Measurements from ENCODE around the gene NFIB. TPM values are rescaled to one million over a fixed set of nuclear protein-coding genes. Genes with fewer than 3 reads are reported as not detected.

The NFIB gene
- total RNA-seq, 2 donors from 2014 or later = 131 to 165 TPM

DNA sequence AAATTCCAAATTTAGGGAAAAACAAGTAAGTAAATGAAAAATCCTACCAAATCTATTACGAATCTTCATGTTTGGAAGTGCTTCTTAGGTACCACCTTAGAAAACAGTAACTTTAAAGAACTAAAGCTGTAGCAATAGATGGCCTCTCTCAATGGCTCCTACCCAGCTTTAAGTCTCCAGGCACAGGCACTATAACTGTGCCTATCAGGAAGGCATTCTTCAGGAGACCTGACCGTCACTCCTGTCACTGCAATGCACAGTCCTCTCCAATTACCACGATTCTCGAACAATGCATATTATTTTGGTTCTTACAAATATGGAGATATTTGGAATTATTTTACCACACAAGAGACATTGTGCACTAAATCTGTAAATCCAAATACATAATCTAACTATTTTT is 12.9 kb downstream of the NFIB start:
- intact Hi-C loops (cut with DNase I) = no loop called here
- DNase-seq (ENCODE audit: low spot score) = no peak
- no peaks in the 10 kb centered on the region for H3K36me3 ChIP-seq
- H3K4me3 ChIP-seq = no peak overlapping the region
- no peaks in the 10 kb centered on the region for H3K27me3 ChIP-seq (replicated peaks; ENCODE audit: insufficient read depth)
- 81% methylated on average over 4 of the region's 4 CpGs for WGBS
- no peak for TF ChIP-seq POLR2A (IDR thresholded peaks at IDR 0.05)
- TF ChIP-seq, protein P1, sequence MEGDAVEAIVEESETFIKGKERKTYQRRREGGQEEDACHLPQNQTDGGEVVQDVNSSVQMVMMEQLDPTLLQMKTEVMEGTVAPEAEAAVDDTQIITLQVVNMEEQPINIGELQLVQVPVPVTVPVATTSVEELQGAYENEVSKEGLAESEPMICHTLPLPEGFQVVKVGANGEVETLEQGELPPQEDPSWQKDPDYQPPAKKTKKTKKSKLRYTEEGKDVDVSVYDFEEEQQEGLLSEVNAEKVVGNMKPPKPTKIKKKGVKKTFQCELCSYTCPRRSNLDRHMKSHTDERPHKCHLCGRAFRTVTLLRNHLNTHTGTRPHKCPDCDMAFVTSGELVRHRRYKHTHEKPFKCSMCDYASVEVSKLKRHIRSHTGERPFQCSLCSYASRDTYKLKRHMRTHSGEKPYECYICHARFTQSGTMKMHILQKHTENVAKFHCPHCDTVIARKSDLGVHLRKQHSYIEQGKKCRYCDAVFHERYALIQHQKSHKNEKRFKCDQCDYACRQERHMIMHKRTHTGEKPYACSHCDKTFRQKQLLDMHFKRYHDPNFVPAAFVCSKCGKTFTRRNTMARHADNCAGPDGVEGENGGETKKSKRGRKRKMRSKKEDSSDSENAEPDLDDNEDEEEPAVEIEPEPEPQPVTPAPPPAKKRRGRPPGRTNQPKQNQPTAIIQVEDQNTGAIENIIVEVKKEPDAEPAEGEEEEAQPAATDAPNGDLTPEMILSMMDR (IDR thresholded peaks at IDR 0.05) = no peak
- H3K27ac ChIP-seq = no peak overlapping the region
- no peaks in the 10 kb centered on the region for H3K9me3 ChIP-seq
- H3K4me1 ChIP-seq (replicated peaks) = no peaks in the 10 kb centered on the region

DNA sequence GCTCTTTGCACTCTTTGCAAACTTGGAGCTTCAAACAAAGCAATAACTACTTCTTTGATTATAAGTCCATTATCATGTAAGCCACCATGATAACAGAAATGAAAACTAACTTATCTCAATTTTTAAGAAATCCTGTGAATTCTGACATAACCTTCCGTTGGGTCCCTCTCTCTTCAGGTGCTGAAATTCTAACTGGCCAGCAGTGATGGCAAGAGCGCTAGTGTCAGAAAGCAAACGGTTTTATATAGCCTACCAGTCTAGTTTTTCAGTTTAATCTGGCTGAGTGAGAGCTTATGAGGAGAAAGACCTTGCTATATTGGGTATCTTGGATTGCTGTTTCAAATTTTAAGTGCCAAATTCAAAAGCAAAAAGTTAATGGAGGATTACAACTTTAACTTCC is 13.4 kb downstream of the NFIB start:
- Histone ChIP-seq H3K36me3 (no peaks in the 10 kb centered on the region), H3K9me3 (no peaks in the 10 kb centered on the region), H3K4me1 (replicated peaks) (no peaks in the 10 kb centered on the region), H3K27me3 (replicated peaks; ENCODE audit: insufficient read depth) (no peaks in the 10 kb centered on the region), H3K27ac (no peak overlapping the region), H3K4me3 (no peak overlapping the region)
- no peak for DNase-seq (ENCODE audit: low spot score)
- intact Hi-C loops (cut with DNase I) = no loop called here
- 74% methylated on average over 3 of the region's 3 CpGs for WGBS
- no peak for TF ChIP-seq POLR2A (IDR thresholded peaks at IDR 0.05)
- no peak for TF ChIP-seq POLR2AphosphoS5 (IDR thresholded peaks at IDR 0.05)
- TF ChIP-seq, protein P1 (IDR thresholded peaks at IDR 0.05) = no peak

DNA sequence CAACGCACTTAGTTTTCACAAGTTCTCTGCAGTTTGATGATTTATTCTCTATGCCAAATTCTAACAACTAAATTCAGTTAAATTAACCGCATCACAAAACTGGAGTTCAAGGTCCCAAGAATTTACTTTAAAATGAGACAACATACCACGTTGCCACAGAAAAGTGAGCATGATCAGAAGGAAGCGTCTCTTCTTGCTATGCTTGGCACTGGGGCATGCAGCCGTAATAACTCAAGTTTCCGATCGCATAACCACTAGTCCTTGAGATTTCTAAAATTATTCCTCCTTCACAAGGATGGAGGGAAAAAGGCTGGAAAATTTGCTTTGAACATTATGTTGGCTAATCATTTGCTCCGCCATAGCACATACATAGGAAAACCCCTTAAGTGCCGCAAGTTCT is 13.9 kb downstream of the NFIB start:
- no peak overlapping the region for H3K4me3 ChIP-seq
- DNase-seq (ENCODE audit: low spot score) = no peak
- no peaks in the 10 kb centered on the region for H3K36me3 ChIP-seq
- no peak overlapping the region for H3K27ac ChIP-seq
- intact Hi-C loops (cut with DNase I) = no loop called here
- no peaks in the 10 kb centered on the region for H3K4me1 ChIP-seq (replicated peaks)
- WGBS = 85% methylated on average over 9 of the region's 9 CpGs
- H3K27me3 ChIP-seq (replicated peaks; ENCODE audit: insufficient read depth) = no peaks in the 10 kb centered on the region
- TF ChIP-seq POLR2AphosphoS5 (IDR thresholded peaks at IDR 0.05) (no peak), POLR2A (IDR thresholded peaks at IDR 0.05) (no peak)
- TF ChIP-seq, protein P1 (IDR thresholded peaks at IDR 0.05) = no peak
- H3K9me3 ChIP-seq = no peaks in the 10 kb centered on the region

DNA sequence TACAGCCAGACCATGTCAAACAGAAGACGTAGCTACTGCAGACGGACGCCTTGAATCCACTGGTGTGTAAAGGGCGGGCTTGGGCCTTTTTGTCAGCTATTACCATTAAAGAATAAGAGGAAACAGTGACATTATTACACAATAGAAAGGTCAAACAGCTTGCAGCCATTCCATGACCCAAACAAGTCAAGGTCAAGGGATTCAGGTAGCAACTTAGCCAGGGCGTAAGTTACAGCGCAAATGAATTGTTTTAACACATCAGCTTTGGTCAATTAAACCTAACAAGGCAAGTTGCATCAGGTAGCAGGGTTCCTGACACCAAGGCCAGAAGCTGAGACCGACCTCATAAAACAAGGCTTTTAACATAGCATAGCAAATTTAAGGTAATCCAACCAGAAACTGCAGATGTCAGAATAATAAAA is 15.3 kb downstream of the NFIB start:
- no peak for TF ChIP-seq POLR2A (IDR thresholded peaks at IDR 0.05)
- TF ChIP-seq, protein P1 (IDR thresholded peaks at IDR 0.05) = no peak
- Histone ChIP-seq H3K36me3 (no peaks in the 10 kb centered on the region), H3K4me1 (replicated peaks) (no peaks in the 10 kb centered on the region), H3K4me3 (no peak overlapping the region), H3K27ac (no peak overlapping the region), H3K9me3 (no peaks in the 10 kb centered on the region), H3K27me3 (replicated peaks; ENCODE audit: insufficient read depth) (no peaks in the 10 kb centered on the region)
- no peak for DNase-seq (ENCODE audit: low spot score)
- WGBS = 27% methylated on average over 7 of the region's 7 CpGs
- intact Hi-C loops (cut with DNase I) = no loop called here

DNA sequence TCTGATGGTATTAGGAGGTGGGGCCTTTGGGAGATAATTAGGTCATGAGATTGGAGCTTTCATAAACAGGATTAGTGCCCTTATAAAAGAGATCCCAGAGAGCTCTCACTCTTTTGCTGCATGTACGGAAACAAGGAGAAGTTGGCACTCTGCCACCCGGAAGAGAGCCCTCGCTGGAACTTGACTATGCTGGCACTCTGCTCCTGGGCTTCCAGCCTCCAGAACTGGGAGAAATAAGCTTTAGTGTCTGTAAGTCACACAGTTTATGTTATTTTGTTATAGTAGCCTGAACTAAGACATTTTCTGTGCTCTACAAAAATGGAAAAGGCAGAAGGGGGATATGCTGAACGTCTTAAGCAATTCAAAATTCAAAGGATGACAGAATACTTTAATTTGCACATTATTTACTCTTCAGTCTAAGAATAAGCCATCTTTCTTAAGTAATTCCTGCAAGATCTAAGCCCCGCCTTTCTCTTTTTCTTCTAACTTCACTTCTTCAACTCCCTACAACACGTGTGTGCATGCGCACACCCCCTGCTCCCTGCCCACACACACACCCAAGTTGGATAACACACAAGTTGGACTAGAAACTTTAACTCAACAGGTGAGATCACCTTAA is 17.3 kb downstream of the NFIB start:
- no peak overlapping the region for H3K27ac ChIP-seq
- H3K27me3 ChIP-seq (replicated peaks; ENCODE audit: insufficient read depth) = no peaks in the 10 kb centered on the region
- DNase-seq (ENCODE audit: low spot score) = no peak
- no peak for TF ChIP-seq POLR2A (IDR thresholded peaks at IDR 0.05)
- TF ChIP-seq, protein P1 (IDR thresholded peaks at IDR 0.05) = no peak
- no peak for TF ChIP-seq POLR2AphosphoS5 (IDR thresholded peaks at IDR 0.05)
- H3K4me1 ChIP-seq (replicated peaks) = no peaks in the 10 kb centered on the region
- H3K36me3 ChIP-seq = no peaks in the 10 kb centered on the region
- WGBS = 65% methylated on average over 7 of the region's 7 CpGs
- H3K4me3 ChIP-seq = no peak overlapping the region
- intact Hi-C loops (cut with DNase I) = no loop called here
- no peaks in the 10 kb centered on the region for H3K9me3 ChIP-seq
